H9 (cell line): Measurements from ENCODE around the gene RBM33. TPM values are rescaled to one million over a fixed set of nuclear protein-coding genes. Genes with fewer than 3 reads are reported as not detected.
A peak's percentile ranks its signal among the peaks of the same experiment; 100 is the strongest.

Experiments
- DNase-seq: peaks from one replicate; pipeline ENCODE4 v3.0.0-alpha.2; 2017
- H2AFZ ChIP-seq: one replicate; pipeline ENCODE4 v1.6.1; 2013; ENCODE audit warnings: mild to moderate bottlenecking, low read length, control low read depth, moderate library complexity
- H2AK5ac ChIP-seq: 2 replicates; pipeline ENCODE4 v1.6.1; 2013; ENCODE audit warnings: low read length, control low read depth, mixed read lengths; ENCODE audit not compliant: insufficient read length
- H2BK120ac ChIP-seq: one replicate; pipeline ENCODE4 v1.6.1; 2013; ENCODE audit warnings: low read depth, mild to moderate bottlenecking, low read length, control low read depth, inconsistent platforms; ENCODE audit not compliant: poor library complexity, severe bottlenecking
- H2BK12ac ChIP-seq: 2 replicates; pipeline ENCODE4 v1.6.1; 2013; ENCODE audit warnings: low read length, control low read depth, mixed read lengths, low read depth; ENCODE audit not compliant: insufficient read length
- H2BK15ac ChIP-seq: 2 replicates; pipeline ENCODE4 v1.6.1; 2013; ENCODE audit warnings: low read depth, low read length, control low read depth
- H2BK20ac ChIP-seq: one replicate; pipeline ENCODE4 v1.6.1; 2013; ENCODE audit warnings: low read depth, mild to moderate bottlenecking, low read length, control low read depth, inconsistent platforms; ENCODE audit not compliant: poor library complexity, severe bottlenecking
- H2BK5ac ChIP-seq: 2 replicates; pipeline ENCODE4 v1.6.1; 2013; ENCODE audit warnings: low read length, control low read depth, mixed read lengths; ENCODE audit not compliant: insufficient read length
- H3K14ac ChIP-seq: 2 replicates; pipeline ENCODE4 v1.6.1; 2013; ENCODE audit warnings: low read length, control low read depth; ENCODE audit not compliant: insufficient read depth
- H3K18ac ChIP-seq: 2 replicates; pipeline ENCODE4 v1.6.1; 2013; ENCODE audit warnings: low read depth, mild to moderate bottlenecking, mixed read lengths, low read length, control low read depth; ENCODE audit not compliant: insufficient read length
- H3K23ac ChIP-seq: 2 replicates; pipeline ENCODE4 v1.6.1; 2013; ENCODE audit warnings: low read length, control low read depth, mixed read lengths, low read depth; ENCODE audit not compliant: insufficient read length
- H3K23me2 ChIP-seq: 2 replicates; pipeline ENCODE4 v1.6.1; 2013; ENCODE audit warnings: low read depth, mild to moderate bottlenecking, mixed read lengths, low read length, control low read depth; ENCODE audit not compliant: insufficient read length, poor library complexity, severe bottlenecking
- H3K27ac ChIP-seq: 2 replicates; pipeline ENCODE4 v1.5.1; 2013; ENCODE audit warnings: low read length, control low read depth, mixed read lengths, low read depth; ENCODE audit not compliant: insufficient read length
- H3K27me3 ChIP-seq: 2 replicates; pipeline ENCODE4 v1.6.1; 2013; ENCODE audit warnings: low read length, control low read depth, inconsistent platforms; ENCODE audit not compliant: insufficient read depth
- H3K4ac ChIP-seq: 2 replicates; pipeline ENCODE4 v1.6.1; 2013; ENCODE audit warnings: low read depth, mild to moderate bottlenecking, control low read depth, inconsistent platforms, low read length, moderate library complexity
- H3K4me1 ChIP-seq: 2 replicates; pipeline ENCODE4 v1.6.1; 2013; ENCODE audit warnings: low read length, control low read depth, inconsistent platforms; ENCODE audit not compliant: insufficient read depth
- H3K4me2 ChIP-seq: 2 replicates; pipeline ENCODE4 v1.6.1; 2013; ENCODE audit warnings: low read length, control low read depth, mixed read lengths; ENCODE audit not compliant: insufficient read length, insufficient read depth
- H3K56ac ChIP-seq: 2 replicates; pipeline ENCODE4 v1.6.1; 2013; ENCODE audit warnings: low read depth, mild to moderate bottlenecking, mixed read lengths, low read length, control low read depth; ENCODE audit not compliant: insufficient read length
- H3K79me1 ChIP-seq: 2 replicates; pipeline ENCODE4 v1.6.1; 2013; ENCODE audit warnings: low read depth, mild to moderate bottlenecking, moderate library complexity, low read length, control low read depth, inconsistent platforms; ENCODE audit not compliant: insufficient read depth, poor library complexity, severe bottlenecking
- H3K79me2 ChIP-seq: 2 replicates; pipeline ENCODE4 v1.6.1; 2013; ENCODE audit warnings: low read length, control low read depth, inconsistent platforms; ENCODE audit not compliant: insufficient read depth
- H3K9ac ChIP-seq: 2 replicates; pipeline ENCODE4 v1.6.1; 2013; ENCODE audit warnings: low read length, control low read depth, mixed read lengths; ENCODE audit not compliant: insufficient read length; ENCODE audit errors: extremely low read depth
- H3K9me3 ChIP-seq: one replicate; pipeline ENCODE4 v1.6.1; 2013; ENCODE audit warnings: low read depth, low read length, inconsistent platforms; ENCODE audit not compliant: control insufficient read depth
- H3T11ph ChIP-seq: one replicate; pipeline ENCODE4 v1.6.1; 2013; ENCODE audit warnings: mild to moderate bottlenecking, low read length, control low read depth, inconsistent platforms
- H4K20me1 ChIP-seq: one replicate; pipeline ENCODE4 v1.6.1; 2013; ENCODE audit not compliant: control insufficient read depth, insufficient read length, insufficient read depth
- H4K5ac ChIP-seq: 2 replicates; pipeline ENCODE4 v1.6.1; 2013; ENCODE audit warnings: low read depth, mild to moderate bottlenecking, mixed read lengths, low read length, control low read depth; ENCODE audit not compliant: insufficient read length
- H4K8ac ChIP-seq: replicated peaks from 2 replicates; pipeline ENCODE4 v1.6.1; 2013; ENCODE audit warnings: low read length, control low read depth, mixed read lengths, low read depth; ENCODE audit not compliant: insufficient read length
- H4K91ac ChIP-seq: 2 replicates; pipeline ENCODE4 v1.6.1; 2013; ENCODE audit warnings: low read depth, mild to moderate bottlenecking, moderate library complexity, mixed read lengths, low read length, control low read depth; ENCODE audit not compliant: insufficient read length
- H3K27ac Mint-ChIP-seq, 3 experiments: 2 replicates in 2 of 3; 3 replicates in 1 of 3; pipeline ENCODE4 v1.8.0; 2020 to 2021; ENCODE audit warnings: mixed read lengths in 3 of 3, mild to moderate bottlenecking in 1 of 3, moderate library complexity in 1 of 3
- H3K27me3 Mint-ChIP-seq: 2 replicates; pipeline ENCODE4 v1.8.0; 2021; ENCODE audit warnings: low read depth, mild to moderate bottlenecking, moderate library complexity, mixed read lengths
- H3K36me3 Mint-ChIP-seq, 3 experiments: 2 replicates in 2 of 3; 3 replicates in 1 of 3; pipeline ENCODE4 v1.8.0; 2020 to 2021; ENCODE audit warnings: low read depth in 3 of 3, mixed read lengths in 3 of 3; ENCODE audit not compliant: insufficient read depth in 1 of 3
- H3K4me1 Mint-ChIP-seq, 2 experiments: 2 replicates each; pipeline ENCODE4 v1.8.0; 2020; ENCODE audit warnings: mixed read lengths in 2 of 2
- H3K4me3 Mint-ChIP-seq, 2 experiments: 2 replicates in 1 of 2; 3 replicates in 1 of 2; pipeline ENCODE4 v1.8.0; 2020 to 2021; ENCODE audit warnings: mild to moderate bottlenecking in 2 of 2, mixed read lengths in 2 of 2, moderate library complexity in 1 of 2
- H3K9me3 Mint-ChIP-seq, 2 experiments: 2 replicates in 1 of 2; 3 replicates in 1 of 2; pipeline ENCODE4 v1.8.0; 2020; ENCODE audit warnings: mild to moderate bottlenecking in 2 of 2, mixed read lengths in 2 of 2, moderate library complexity in 1 of 2
- CTCF ChIP-seq: fragments of 200-600 bp; sonication (generic); conservative IDR thresholded peaks from 3 replicates; pipeline ENCODE4 v1.8.0; 2021; ENCODE audit warnings: antibody characterized with exemption, mild to moderate bottlenecking
- WGBS: extraction: QIAGEN DNeasy Blood & Tissue Kit; methylation state at CpG from one replicate; pipeline ENCODE4 v1.1.7; 2013; ENCODE audit warnings: missing lambda C conversion rate, low lambda C conversion rate, mixed read lengths; ENCODE audit not compliant: insufficient read length; ENCODE audit errors: extremely low coverage; 5-methylcytosine and 5-hydroxymethylcytosine counted together
- total RNA-seq: library from RNA; stranded (reverse); gene quantifications from 2 replicates; pipeline ENCODE4 v1.2.1, GENCODE V29; 2021

Gene RBM33
- total RNA-seq, 1 experiment from 2014 or later: 71.3 TPM

- Histone ChIP-seq H3K27ac (no peak overlapping the region), H2BK5ac (no peak overlapping the region), H4K5ac (no peak overlapping the region), H4K91ac (no peak overlapping the region), H3K23ac (no peak overlapping the region), H2BK12ac (no peak overlapping the region), H3K9ac (no peak overlapping the region), H3K9me3 (no peaks in the 10 kb centered on the region), H3K4me2 (no peak overlapping the region), H4K20me1 (no peaks in the 10 kb centered on the region), H2BK20ac (no peak overlapping the region), H4K8ac (no peak overlapping the region), H2BK15ac (no peak overlapping the region), H3T11ph (no peak overlapping the region), H3K56ac (no peak overlapping the region), H3K79me2 (peaks cover 4% of the 10 kb centered on the region; the same call in 1 of the 2 replicates), H3K23me2 (no peaks in the 10 kb centered on the region), H3K4me1 (no peaks in the 10 kb centered on the region; the same call in none of the 2 replicates), H3K14ac (no peak overlapping the region), H3K4ac (no peak overlapping the region), H2AK5ac (no peak overlapping the region), H3K79me1 (peaks cover 3% of the 10 kb centered on the region), H2BK120ac (no peak overlapping the region), H2AFZ (no peak overlapping the region), H3K27me3 (no peaks in the 10 kb centered on the region), H3K18ac (no peak overlapping the region)
- Mint-ChIP-seq H3K4me3 (no peak overlapping the region), H3K9me3 (no peaks in the 10 kb centered on the region), H3K36me3 (peaks cover 4 to 20% (median 11%) of the 10 kb centered on the region in 3 experiments; a peak in 5 of 7 replicates), H3K27ac (peak overlapping the region in 2 of 3 experiments; percentile 0 to 11; a peak in 2 of 7 replicates), H3K27me3 (no peaks in the 10 kb centered on the region), H3K4me1 (peaks cover 9 to 16% of the 10 kb centered on the region in 2 experiments)
- TF ChIP-seq CTCF: no peak
- DNase-seq: no peak
- WGBS: no CpG with 5 or more reads among the region's 5 CpGs
These were observed 52.3 kb downstream of the RBM33 start for GRCh38 chr7:155696747-155697146.
